Fibroblast of lung (primary cell): Measurements from ENCODE around the gene TCHP.

Experiments used
- EZH2 ChIP-seq: IDR thresholded peaks from 2 replicates; pipeline ENCODE4 v1.5.1; 2012; ENCODE audit warnings: low read length, control low read depth, mild to moderate bottlenecking; ENCODE audit errors: missing control alignments
- TF ChIP-seq, protein P1 (sequence below), 2 donors: IDR thresholded peaks in 1 of 2; conservative IDR thresholded peaks in 1 of 2; 1 replicate in 1 of 2; 2 replicates in 1 of 2; pipeline ENCODE4 v1.5.1; 2011 to 2012; ENCODE audit warnings: low read length in 2 of 2, control low read depth in 1 of 2, inconsistent platforms in 1 of 2, low read depth in 1 of 2, mild to moderate bottlenecking in 1 of 2

DNA sequence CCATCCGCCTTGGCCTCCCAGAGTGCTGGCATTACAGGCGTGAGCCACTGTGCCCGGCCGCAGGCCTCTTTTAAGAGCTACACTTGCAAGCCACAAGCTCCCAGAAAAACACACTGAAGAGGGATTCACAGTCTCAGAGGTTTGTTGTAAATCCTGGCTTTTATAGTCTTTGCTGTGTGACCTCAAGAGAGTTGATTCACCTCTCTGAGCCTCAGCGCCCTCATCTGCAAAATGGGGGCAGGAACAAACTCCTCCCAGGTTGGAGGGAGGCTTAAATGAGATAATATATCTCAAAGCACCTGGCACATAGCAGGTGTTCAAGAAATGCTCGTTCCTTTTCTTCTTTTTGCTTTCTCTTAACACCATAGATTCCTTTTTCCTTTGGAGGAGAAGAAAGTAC, 3.9 kb upstream of the TCHP start:
- TF ChIP-seq EZH2 = no peak
- TF ChIP-seq, protein P1, sequence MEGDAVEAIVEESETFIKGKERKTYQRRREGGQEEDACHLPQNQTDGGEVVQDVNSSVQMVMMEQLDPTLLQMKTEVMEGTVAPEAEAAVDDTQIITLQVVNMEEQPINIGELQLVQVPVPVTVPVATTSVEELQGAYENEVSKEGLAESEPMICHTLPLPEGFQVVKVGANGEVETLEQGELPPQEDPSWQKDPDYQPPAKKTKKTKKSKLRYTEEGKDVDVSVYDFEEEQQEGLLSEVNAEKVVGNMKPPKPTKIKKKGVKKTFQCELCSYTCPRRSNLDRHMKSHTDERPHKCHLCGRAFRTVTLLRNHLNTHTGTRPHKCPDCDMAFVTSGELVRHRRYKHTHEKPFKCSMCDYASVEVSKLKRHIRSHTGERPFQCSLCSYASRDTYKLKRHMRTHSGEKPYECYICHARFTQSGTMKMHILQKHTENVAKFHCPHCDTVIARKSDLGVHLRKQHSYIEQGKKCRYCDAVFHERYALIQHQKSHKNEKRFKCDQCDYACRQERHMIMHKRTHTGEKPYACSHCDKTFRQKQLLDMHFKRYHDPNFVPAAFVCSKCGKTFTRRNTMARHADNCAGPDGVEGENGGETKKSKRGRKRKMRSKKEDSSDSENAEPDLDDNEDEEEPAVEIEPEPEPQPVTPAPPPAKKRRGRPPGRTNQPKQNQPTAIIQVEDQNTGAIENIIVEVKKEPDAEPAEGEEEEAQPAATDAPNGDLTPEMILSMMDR (conservative IDR thresholded peaks at IDR 0.05 in 1 of 2, IDR thresholded peaks at IDR 0.05 in 1 of 2; ENCODE audit: low read depth in 1 of 2, low read length in 2 of 2) = no peak
